GM12874 (cell line): ENCODE measurements around the gene EED.

Source experiments
- CTCF ChIP-seq: IDR thresholded peaks from 2 replicates; pipeline ENCODE4 v1.5.1; 2011; ENCODE audit warnings: low read depth, mild to moderate bottlenecking, control low read depth, low read length, moderate library complexity; ENCODE audit not compliant: insufficient read depth

Gene EED

GRCh38 chr11:86246293-86246675, 1.7 kb downstream of the EED start:
- no peak for TF ChIP-seq CTCF

- no peak for TF ChIP-seq CTCF
These were observed 3.1 kb downstream of the EED start for GRCh38 chr11:86247608-86248007.

GRCh38 chr11:86248609-86249008, 4.1 kb downstream of the EED start:
- no peak for TF ChIP-seq CTCF

GRCh38 chr11:86249307-86250098, 5.0 kb downstream of the EED start:
- TF ChIP-seq CTCF: no peak

- no peak for TF ChIP-seq CTCF
These were observed 6.8 kb downstream of the EED start for GRCh38 chr11:86251345-86251744.

- TF ChIP-seq CTCF: no peak
These were observed 11.3 kb downstream of the EED start for GRCh38 chr11:86255896-86256295.

- TF ChIP-seq CTCF: no peak
These were observed 12.1 kb downstream of the EED start for GRCh38 chr11:86256608-86257007.
